Measurements from ENCODE around the gene CHDH.

Gene CHDH

GRCh38 chr3:53764026-53764775 lies 82.0 kb downstream of the CHDH start:
- no peak for TF ChIP-seq EZH2 (IDR thresholded peaks at IDR 0.05; ENCODE audit: borderline replicate concordance, low read depth, low read length, severe bottlenecking)
- TF ChIP-seq, protein P1, sequence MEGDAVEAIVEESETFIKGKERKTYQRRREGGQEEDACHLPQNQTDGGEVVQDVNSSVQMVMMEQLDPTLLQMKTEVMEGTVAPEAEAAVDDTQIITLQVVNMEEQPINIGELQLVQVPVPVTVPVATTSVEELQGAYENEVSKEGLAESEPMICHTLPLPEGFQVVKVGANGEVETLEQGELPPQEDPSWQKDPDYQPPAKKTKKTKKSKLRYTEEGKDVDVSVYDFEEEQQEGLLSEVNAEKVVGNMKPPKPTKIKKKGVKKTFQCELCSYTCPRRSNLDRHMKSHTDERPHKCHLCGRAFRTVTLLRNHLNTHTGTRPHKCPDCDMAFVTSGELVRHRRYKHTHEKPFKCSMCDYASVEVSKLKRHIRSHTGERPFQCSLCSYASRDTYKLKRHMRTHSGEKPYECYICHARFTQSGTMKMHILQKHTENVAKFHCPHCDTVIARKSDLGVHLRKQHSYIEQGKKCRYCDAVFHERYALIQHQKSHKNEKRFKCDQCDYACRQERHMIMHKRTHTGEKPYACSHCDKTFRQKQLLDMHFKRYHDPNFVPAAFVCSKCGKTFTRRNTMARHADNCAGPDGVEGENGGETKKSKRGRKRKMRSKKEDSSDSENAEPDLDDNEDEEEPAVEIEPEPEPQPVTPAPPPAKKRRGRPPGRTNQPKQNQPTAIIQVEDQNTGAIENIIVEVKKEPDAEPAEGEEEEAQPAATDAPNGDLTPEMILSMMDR (IDR thresholded peaks at IDR 0.05; ENCODE audit: borderline replicate concordance, extremely low read depth, low read length, poor library complexity, severe bottlenecking): no peak
- no peak for ATAC-seq (ENCODE audit: insufficient read depth, low read depth)
- DNase-seq: no peak
- H3K27ac ChIP-seq (ENCODE audit: low read length): no peak overlapping the region
- no peaks in the 10 kb centered on the region for H3K79me2 ChIP-seq (ENCODE audit: insufficient read depth, low read length)
- no peaks in the 10 kb centered on the region; the same call in 1 of the 2 replicates for H4K20me1 ChIP-seq (ENCODE audit: insufficient read depth, low read length)
- no peak overlapping the region for H3K9ac ChIP-seq (ENCODE audit: low read depth, low read length)
- H3K9me3 ChIP-seq (ENCODE audit: insufficient read depth, low read length, severe bottlenecking): no peaks in the 10 kb centered on the region
- peaks cover 3% of the 10 kb centered on the region for H3K27me3 ChIP-seq (ENCODE audit: insufficient read depth, low read length, poor library complexity)
- H3K4me3 ChIP-seq (ENCODE audit: low read depth in 1 of 2, low read length in 2 of 2): no peak overlapping the region
- H3K36me3 ChIP-seq (ENCODE audit: insufficient read depth, low read length): no peaks in the 10 kb centered on the region
- H3K4me2 ChIP-seq (ENCODE audit: insufficient read depth, low read length): no peak overlapping the region
- H3K4me1 ChIP-seq (ENCODE audit: insufficient read depth, low read length): no peaks in the 10 kb centered on the region
- H2AFZ ChIP-seq (ENCODE audit: low read depth, low read length): no peak overlapping the region

DNA sequence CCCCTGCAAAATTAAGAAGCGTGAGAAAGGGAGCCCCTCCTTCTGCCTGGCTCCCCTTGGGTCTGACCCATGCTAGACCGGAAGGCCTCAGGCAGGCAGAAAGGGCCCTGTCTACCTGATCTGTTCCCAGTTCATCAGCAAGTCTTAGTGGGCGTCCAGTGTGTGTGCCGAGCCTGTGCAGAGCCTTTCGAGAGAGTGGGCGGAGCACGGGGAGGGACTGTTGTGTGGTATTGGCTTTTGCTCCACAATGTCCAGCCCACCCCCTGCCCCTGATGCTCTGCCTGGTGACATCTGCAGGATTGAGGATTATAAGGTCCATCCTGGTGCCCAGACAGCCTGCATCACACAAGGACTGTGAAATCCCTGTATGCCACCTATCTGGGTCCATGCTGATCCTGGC lies 82.9 kb downstream of the CHDH start:
- Histone ChIP-seq H3K4me2 (ENCODE audit: insufficient read depth, low read length) (no peak overlapping the region), H3K4me1 (ENCODE audit: insufficient read depth, low read length) (no peaks in the 10 kb centered on the region), H3K36me3 (ENCODE audit: insufficient read depth, low read length) (no peaks in the 10 kb centered on the region), H3K9ac (ENCODE audit: low read depth, low read length) (no peak overlapping the region), H4K20me1 (ENCODE audit: insufficient read depth, low read length) (no peaks in the 10 kb centered on the region; the same call in 1 of the 2 replicates), H3K79me2 (ENCODE audit: insufficient read depth, low read length) (no peaks in the 10 kb centered on the region), H3K9me3 (ENCODE audit: insufficient read depth, low read length, severe bottlenecking) (no peaks in the 10 kb centered on the region), H3K4me3 (ENCODE audit: low read depth in 1 of 2, low read length in 2 of 2) (no peak overlapping the region), H2AFZ (ENCODE audit: low read depth, low read length) (no peak overlapping the region), H3K27ac (ENCODE audit: low read length) (no peak overlapping the region), H3K27me3 (ENCODE audit: insufficient read depth, low read length, poor library complexity) (no peaks in the 10 kb centered on the region)
- DNase-seq (no peak), ATAC-seq (ENCODE audit: insufficient read depth, low read depth) (no peak)
- no peak for TF ChIP-seq EZH2 (IDR thresholded peaks at IDR 0.05; ENCODE audit: borderline replicate concordance, low read depth, low read length, severe bottlenecking)
- TF ChIP-seq, protein P1 (IDR thresholded peaks at IDR 0.05; ENCODE audit: borderline replicate concordance, extremely low read depth, low read length, poor library complexity, severe bottlenecking): no peak
